Coronary artery (tissue), 2 donors: ENCODE results near the gene TSPAN4.

Experiments
- DNase-seq: peaks from one replicate; pipeline ENCODE4 v3.0.0-alpha.2; 2017; ENCODE audit warnings: low spot score
- H3K27ac ChIP-seq, 2 donors: fragments of 200-600 bp; sonication (generic); one replicate each; pipeline ENCODE4 v1.5.1; 2016 to 2019
- H3K4me3 ChIP-seq: fragments of 200-600 bp; sonication (generic); 2 replicates; pipeline ENCODE4 v1.5.1; 2016; ENCODE audit warnings: mild to moderate bottlenecking, moderate library complexity
- CTCF ChIP-seq: fragments of 200-600 bp; sonication (generic); IDR thresholded peaks from one replicate; pipeline ENCODE4 v1.5.1; 2019; ENCODE audit warnings: antibody characterized with exemption

TSPAN4 gene

GRCh38 chr11:869399-870126, 26.9 kb downstream of the TSPAN4 start:
- no peak for TF ChIP-seq CTCF

GRCh38 chr11:870127-870413, 27.4 kb downstream of the TSPAN4 start:
- no peak overlapping the region for H3K4me3 ChIP-seq
- H3K27ac ChIP-seq: no peak overlapping the region
- no peak for TF ChIP-seq CTCF
- DNase-seq: no peak

More at GRCh38 chr11:869399-870126, 26.9 kb downstream of the TSPAN4 start:
- H3K4me3 ChIP-seq: no peak overlapping the region
- H3K27ac ChIP-seq: no peak overlapping the region
- no peak for DNase-seq

- no peak for DNase-seq
- no peak overlapping the region for H3K27ac ChIP-seq
- no peak overlapping the region for H3K4me3 ChIP-seq
- TF ChIP-seq CTCF: no peak
Observed at GRCh38 chr11:870418-870817, 27.8 kb downstream of the TSPAN4 start.

GRCh38 chr11:871472-871871, 28.8 kb downstream of the TSPAN4 start:
- no peak for DNase-seq
- TF ChIP-seq CTCF: no peak
- no peak overlapping the region for H3K4me3 ChIP-seq
- H3K27ac ChIP-seq: no peak overlapping the region

- H3K27ac ChIP-seq: no peak overlapping the region
- no peak for TF ChIP-seq CTCF
- no peak overlapping the region for H3K4me3 ChIP-seq
- DNase-seq: no peak
Observed at GRCh38 chr11:872799-873198, 30.1 kb downstream of the TSPAN4 start.

- DNase-seq: no peak
- Histone ChIP-seq H3K4me3 (no peak overlapping the region), H3K27ac (no peak overlapping the region)
- no peak for TF ChIP-seq CTCF
Observed at GRCh38 chr11:873706-874105, 31.1 kb downstream of the TSPAN4 start.

GRCh38 chr11:875203-875602, 32.6 kb downstream of the TSPAN4 start:
- H3K27ac ChIP-seq: no peak overlapping the region
- TF ChIP-seq CTCF: no peak
- H3K4me3 ChIP-seq: no peak overlapping the region
- no peak for DNase-seq
